ENCODE data around the gene ATL3. TPM values are rescaled to one million over a fixed set of nuclear protein-coding genes. Genes with fewer than 3 reads are reported as not detected.
"Not testable (repeated sequence)": the region's sequence is repeated elsewhere in the genome, so short reads cannot be mapped to it uniquely, and the experiment has no call there.

Gene ATL3
- total RNA-seq, 2 experiments from 2014 or later = 23.2 to 37.9 TPM

DNA sequence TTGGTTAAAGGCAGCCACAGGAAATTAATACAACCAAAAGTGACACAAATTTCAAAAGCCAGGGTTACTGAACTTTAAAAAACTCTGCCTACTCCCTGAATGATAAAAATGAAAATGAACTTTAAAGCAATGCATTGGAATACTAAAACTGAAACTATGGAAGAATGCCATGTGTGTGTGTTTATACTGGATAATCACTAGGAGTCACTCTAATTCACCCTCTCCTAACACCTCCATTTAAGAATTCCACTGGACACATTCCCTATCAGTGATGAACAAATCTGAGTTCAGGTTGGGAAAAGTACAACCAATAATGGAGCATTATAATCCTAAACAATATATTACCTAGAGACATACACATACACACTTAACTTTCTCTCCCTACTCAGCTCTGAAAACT is 29.4 kb downstream of the ATL3 start:
- Histone ChIP-seq H2AFZ (ENCODE audit: low read length) (no peak overlapping the region), H3K36me3 (ENCODE audit: insufficient read depth, low read length) (peaks cover 79% of the 10 kb centered on the region), H4K20me1 (ENCODE audit: insufficient read depth, low read length) (no peaks in the 10 kb centered on the region), H3K4me1 (ENCODE audit: insufficient read depth, low read length, poor library complexity, severe bottlenecking) (no peaks in the 10 kb centered on the region), H3K9me2 (ENCODE audit: insufficient read depth, low read length) (no peaks in the 10 kb centered on the region), H3K9me3 (ENCODE audit: low read length) (no peaks in the 10 kb centered on the region), H3K27ac (ENCODE audit: low read depth, low read length, poor library complexity, severe bottlenecking) (no peak overlapping the region), H3K79me2 (ENCODE audit: insufficient read depth, low read depth, low read length) (no peaks in the 10 kb centered on the region), H3K4me3 (ENCODE audit: low read depth, low read length, poor library complexity, severe bottlenecking) (no peak overlapping the region), H3K4me2 (ENCODE audit: low read length) (no peak overlapping the region)
- ChIA-PET CTCF (ENCODE audit: unreplicated experiment) (no interaction called here), POLR2A (no interaction called here)
- intact Hi-C loops (cut with micrococcal nuclease; ENCODE audit: unreplicated experiment) = no loop called here
- no peak for TF ChIP-seq EZH2phosphoT487 (IDR thresholded peaks at IDR 0.05; ENCODE audit: borderline replicate concordance, low read depth, low read length)
- TF ChIP-seq, protein P1, sequence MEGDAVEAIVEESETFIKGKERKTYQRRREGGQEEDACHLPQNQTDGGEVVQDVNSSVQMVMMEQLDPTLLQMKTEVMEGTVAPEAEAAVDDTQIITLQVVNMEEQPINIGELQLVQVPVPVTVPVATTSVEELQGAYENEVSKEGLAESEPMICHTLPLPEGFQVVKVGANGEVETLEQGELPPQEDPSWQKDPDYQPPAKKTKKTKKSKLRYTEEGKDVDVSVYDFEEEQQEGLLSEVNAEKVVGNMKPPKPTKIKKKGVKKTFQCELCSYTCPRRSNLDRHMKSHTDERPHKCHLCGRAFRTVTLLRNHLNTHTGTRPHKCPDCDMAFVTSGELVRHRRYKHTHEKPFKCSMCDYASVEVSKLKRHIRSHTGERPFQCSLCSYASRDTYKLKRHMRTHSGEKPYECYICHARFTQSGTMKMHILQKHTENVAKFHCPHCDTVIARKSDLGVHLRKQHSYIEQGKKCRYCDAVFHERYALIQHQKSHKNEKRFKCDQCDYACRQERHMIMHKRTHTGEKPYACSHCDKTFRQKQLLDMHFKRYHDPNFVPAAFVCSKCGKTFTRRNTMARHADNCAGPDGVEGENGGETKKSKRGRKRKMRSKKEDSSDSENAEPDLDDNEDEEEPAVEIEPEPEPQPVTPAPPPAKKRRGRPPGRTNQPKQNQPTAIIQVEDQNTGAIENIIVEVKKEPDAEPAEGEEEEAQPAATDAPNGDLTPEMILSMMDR (conservative IDR thresholded peaks at IDR 0.05; ENCODE audit: low read length) = no peak
- no TSS peak for BruUV-seq (replicated peaks)
- DNase-seq (ENCODE audit: low spot score) = no peak

GRCh38 chr11:63639199-63639832 is 31.9 kb downstream of the ATL3 start:
- ChIA-PET POLR2A (interaction anchor here (1.5 kb wide), 1 partner anchor 30 kb away, joined by 3 read pairs; no protein-coding TSS in a partner anchor), CTCF (ENCODE audit: unreplicated experiment) (no interaction called here)
- no peaks in the 10 kb centered on the region for H3K79me2 ChIP-seq (ENCODE audit: insufficient read depth, low read depth, low read length)
- no peaks in the 10 kb centered on the region for H3K9me2 ChIP-seq (ENCODE audit: insufficient read depth, low read length)
- H2AFZ ChIP-seq (ENCODE audit: low read length) = no peak overlapping the region
- no peak overlapping the region for H3K27ac ChIP-seq (ENCODE audit: low read depth, low read length, poor library complexity, severe bottlenecking)
- no peak overlapping the region for H3K4me3 ChIP-seq (ENCODE audit: low read depth, low read length, poor library complexity, severe bottlenecking)
- intact Hi-C loops (cut with micrococcal nuclease; ENCODE audit: unreplicated experiment) = loop anchor here (5.0 kb wide), 1 partner anchor 98 kb away; no protein-coding TSS in a partner anchor
- no peak for TF ChIP-seq EZH2phosphoT487 (IDR thresholded peaks at IDR 0.05; ENCODE audit: borderline replicate concordance, low read depth, low read length)
- TF ChIP-seq, protein P1 (conservative IDR thresholded peaks at IDR 0.05; ENCODE audit: low read length) = peak; percentile 81
- H3K36me3 ChIP-seq (ENCODE audit: insufficient read depth, low read length) = peaks cover 79% of the 10 kb centered on the region
- H4K20me1 ChIP-seq (ENCODE audit: insufficient read depth, low read length) = no peaks in the 10 kb centered on the region
- no TSS peak for BruUV-seq (replicated peaks)
- no peaks in the 10 kb centered on the region for H3K9me3 ChIP-seq (ENCODE audit: low read length)
- DNase-seq (ENCODE audit: low spot score) = peak; percentile 25
- no peaks in the 10 kb centered on the region for H3K4me1 ChIP-seq (ENCODE audit: insufficient read depth, low read length, poor library complexity, severe bottlenecking)
- H3K4me2 ChIP-seq (ENCODE audit: low read length) = no peak overlapping the region

GRCh38 chr11:63638436-63638835 is 32.7 kb downstream of the ATL3 start:
- DNase-seq (ENCODE audit: low spot score); H3K79me2 ChIP-seq (ENCODE audit: insufficient read depth, low read depth, low read length); H3K4me2 ChIP-seq (ENCODE audit: low read length); H2AFZ ChIP-seq (ENCODE audit: low read length); H3K27ac ChIP-seq (ENCODE audit: low read depth, low read length, poor library complexity, severe bottlenecking); H4K20me1 ChIP-seq (ENCODE audit: insufficient read depth, low read length); H3K9me3 ChIP-seq (ENCODE audit: low read length); CTCF ChIA-PET (ENCODE audit: unreplicated experiment); H3K9me2 ChIP-seq (ENCODE audit: insufficient read depth, low read length); BruUV-seq (replicated peaks); H3K4me3 ChIP-seq (ENCODE audit: low read depth, low read length, poor library complexity, severe bottlenecking); H3K4me1 ChIP-seq (ENCODE audit: insufficient read depth, low read length, poor library complexity, severe bottlenecking): not testable (repeated sequence)
- POLR2A ChIA-PET = interaction anchor here (1.5 kb wide), 1 partner anchor 31 kb away, joined by 3 read pairs; no protein-coding TSS in a partner anchor
- intact Hi-C loops (cut with micrococcal nuclease; ENCODE audit: unreplicated experiment) = loop anchor here (5.0 kb wide), 1 partner anchor 99 kb away; no protein-coding TSS in a partner anchor
- H3K36me3 ChIP-seq (ENCODE audit: insufficient read depth, low read length) = peaks cover 71% of the 10 kb centered on the region
